Stimulated activated CD4-positive, alpha-beta T cell treated with anti-CD3 and anti-CD28 coated beads, Interleukin-15, amount 100 ng/mL, for 48 hours (primary cell): ENCODE results near the gene DENND4B.

Source experiments
- DNase-seq, 2 donors: peaks; one replicate each; pipeline ENCODE4 v3.0.0-alpha.2; 2020; ENCODE audit warnings: low read depth in 2 of 2

DENND4B gene

GRCh38 chr1:153970346-153970745 lies 23.8 kb upstream of the DENND4B start:
- DNase-seq, result no peak

DNA sequence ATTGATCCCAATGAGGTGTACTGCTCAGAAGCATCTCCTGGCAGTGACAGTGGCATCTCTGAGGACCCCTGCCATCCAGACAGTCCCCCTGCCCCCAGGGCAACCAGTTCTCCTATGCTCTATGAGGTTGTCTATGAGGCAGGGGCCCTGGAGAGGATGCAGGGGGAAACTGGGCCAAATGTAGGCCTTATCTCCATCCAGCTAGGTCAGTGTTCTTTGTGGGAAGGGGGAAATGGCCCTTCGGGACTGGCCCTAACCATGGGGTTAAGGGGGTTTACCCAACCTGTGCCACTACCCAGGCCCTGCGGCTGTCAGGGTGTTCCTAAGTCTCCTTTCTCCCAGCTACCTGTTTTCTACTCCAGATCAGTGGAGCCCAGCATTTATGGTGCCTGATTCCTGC lies 22.5 kb upstream of the DENND4B start:
- no peak for DNase-seq

- no peak for DNase-seq
Observed at GRCh38 chr1:153968408-153968807, 21.9 kb upstream of the DENND4B start.

DNA sequence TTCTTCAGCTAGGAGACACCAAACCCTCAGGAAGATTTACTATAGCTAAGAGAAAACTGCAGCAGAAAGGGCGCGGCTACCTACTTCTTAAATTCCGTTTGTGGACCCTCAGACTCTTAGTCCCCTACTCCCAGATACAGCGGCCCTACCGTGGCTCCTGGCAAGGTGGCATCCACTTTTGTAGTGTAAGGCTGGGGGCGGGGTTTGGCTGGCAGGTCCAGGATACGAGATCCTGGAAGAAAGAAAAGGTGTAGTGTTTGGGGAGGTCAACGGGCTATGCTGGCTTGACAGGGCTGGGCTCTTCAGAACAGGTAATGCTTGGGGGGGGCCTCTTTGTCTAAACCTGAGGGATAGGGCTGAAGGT lies 21.5 kb upstream of the DENND4B start:
- DNase-seq, result no peak

DNA sequence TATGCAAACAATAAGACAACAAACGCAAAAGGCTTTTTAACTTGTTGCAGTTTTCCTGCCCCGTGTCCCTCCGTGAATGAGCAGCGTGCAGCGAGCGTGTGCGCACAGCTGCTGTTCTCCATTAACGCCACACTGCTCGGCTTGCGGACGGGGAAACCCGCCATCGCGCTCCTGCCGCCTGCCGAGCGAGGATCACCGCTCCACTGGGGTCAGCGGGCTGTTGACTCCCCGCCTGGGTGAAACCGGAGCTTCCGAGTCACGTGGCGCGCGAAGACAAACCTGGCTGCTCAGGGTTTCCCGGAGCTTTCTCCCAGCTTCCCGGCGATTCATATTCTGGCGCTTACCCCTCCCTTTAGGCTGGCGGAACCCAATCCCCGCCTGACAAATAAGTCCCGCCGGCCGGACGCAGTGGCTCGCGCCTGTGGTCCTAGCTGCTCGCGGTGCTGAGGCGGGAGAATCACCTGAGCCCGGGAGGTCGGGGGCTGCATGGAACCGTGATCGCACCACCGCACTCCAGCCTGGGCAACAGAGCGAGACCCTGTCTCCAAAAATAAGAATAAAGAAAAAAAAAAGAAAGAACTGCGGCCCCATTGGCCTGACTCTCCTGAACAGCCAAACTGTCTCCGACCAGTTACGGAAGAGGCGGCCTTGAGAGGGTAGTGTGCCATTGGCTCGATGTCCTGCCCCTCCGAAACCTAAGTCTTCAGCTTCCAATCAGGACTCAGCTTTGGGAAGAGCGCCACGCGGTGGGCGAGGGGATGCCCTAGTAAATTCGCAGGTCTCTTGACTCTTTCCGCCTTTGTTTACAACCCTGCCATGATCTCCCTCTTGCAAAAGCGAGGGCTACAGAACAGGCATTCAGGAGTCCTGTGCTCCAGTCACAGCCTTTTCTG lies 20.8 kb upstream of the DENND4B start, which contains the start of gene CREB3L4:
CREB3L4 (plus strand) TSS at position 796 of the 893 bp plus-strand sequence. CDS start 624 bp downstream, outside the sequence.
- peak; percentile 74 to 76 for DNase-seq

DNA sequence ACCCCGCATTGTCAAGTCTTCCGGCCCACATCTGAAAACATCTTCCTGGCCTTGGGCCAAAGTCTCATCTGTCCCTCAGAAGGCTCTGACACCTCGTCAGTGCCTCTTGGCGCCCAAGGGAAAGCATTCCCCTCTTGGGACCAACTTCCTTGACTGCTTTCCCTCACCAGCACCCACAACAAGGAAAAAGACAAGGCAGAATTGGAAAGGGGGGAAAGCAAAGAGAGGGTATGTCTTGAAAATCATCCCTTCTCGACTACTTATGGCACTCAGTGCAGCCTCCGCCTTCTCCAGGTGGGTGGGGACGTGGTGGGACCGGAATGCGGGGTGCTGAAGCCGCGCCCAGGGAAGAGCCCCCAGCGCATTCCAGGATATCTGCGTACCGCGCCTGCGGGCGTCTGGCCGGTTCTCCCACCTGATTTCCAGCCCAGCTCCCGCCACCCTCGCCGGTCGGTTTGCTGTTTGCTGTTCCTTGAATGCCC lies 17.4 kb upstream of the DENND4B start:
- no peak for DNase-seq

DNA sequence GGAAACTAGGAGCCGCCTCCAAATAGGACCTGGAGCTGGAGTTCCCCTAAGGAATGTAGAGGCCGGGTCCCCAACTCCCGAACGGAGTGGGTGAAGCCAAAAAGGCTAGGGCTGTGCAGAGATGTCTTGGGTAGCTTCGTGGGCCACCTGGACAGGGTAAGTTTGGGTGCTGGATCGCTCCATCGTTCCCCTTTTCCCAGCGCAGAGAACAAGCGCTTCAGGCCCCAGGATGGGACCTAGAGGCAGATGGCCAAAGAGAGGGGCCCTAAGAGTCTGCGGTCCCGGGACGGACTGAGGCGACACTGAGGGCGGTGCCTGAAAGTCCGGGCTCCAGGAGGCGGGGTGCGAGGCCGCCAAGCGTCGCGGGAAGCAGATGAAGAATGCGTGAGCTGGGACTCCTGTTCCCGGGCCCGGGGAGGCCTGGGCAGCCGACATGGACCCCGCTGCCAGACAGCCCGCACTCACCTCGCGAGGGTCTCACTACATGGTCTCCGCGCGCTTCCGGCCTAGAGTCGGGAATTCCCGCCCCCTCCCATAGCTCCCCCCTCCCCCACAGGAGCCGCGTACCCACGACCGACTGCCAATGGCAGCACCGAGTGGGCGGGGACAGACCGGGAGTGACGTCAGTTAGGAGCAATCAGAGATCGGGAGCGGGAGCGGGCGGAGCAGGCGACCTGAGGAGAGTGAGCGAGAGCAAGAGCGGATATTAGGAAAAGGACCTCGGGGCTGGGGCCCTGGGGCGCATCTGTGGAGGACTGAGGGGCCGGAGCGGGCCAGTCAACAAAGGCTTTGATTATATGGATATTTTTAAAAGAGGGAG lies 16.7 kb upstream of the DENND4B start, which contains the start of gene SLC39A1:
SLC39A1 (minus strand) TSS at position 508 of the 820 bp plus-strand sequence. CDS start 822 bp downstream, outside the sequence.
- peak; percentile 88 to 96 for DNase-seq

GRCh38 chr1:153962088-153963029 lies 15.8 kb upstream of the DENND4B start:
- DNase-seq, result no peak

- DNase-seq, result no peak
Observed at GRCh38 chr1:153961421-153961820, 14.9 kb upstream of the DENND4B start.

DNA sequence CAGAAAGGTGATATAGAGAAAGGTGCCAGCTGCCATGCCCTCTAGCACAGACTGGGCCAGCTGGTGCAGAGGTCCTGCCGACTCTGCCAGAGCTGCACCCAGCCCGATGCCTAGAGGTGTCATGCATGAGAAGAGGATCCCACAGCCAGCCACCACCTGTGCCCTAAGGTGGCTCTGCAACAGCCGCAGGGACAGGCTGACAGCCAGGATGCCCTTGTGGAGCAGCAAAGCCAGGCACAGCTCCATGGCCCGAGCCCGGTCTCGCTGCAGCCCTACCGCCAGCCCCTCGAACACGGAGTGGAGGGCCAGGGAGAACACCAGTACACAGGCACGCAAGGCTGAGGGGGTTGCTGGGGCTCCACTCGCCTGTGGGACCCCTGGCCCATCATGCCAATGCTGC lies 13.7 kb upstream of the DENND4B start:
- DNase-seq, result no peak

DNA sequence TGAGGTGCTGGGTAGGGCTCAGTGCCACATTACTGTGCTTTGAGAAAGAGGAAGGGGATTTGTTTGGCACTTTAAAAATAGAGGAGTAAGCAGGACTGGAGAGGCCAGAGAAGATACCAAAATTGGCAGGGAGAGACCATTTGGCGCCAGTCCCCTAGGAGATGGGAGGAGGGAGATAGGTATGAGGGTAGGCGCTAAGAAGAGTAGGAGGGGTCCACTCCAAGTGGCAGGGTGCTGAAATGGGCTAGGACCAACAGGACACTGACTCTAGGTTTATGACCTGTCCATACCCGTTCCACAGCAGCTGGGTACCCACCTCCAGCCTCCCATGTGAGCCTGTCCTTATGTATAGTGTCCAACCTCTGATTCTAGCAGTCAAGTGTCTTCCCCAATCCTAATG lies 12.9 kb upstream of the DENND4B start:
- no peak for DNase-seq

GRCh38 chr1:153958961-153959260 lies 12.4 kb upstream of the DENND4B start:
- DNase-seq, result no peak

GRCh38 chr1:153958111-153958960 lies 11.8 kb upstream of the DENND4B start, which contains the start of gene CRTC2:
TSS of gene CRTC2 (minus strand) at chr1:153958612. CDS start at chr1:153958497, 115 bp downstream.
- peak; percentile 95 to 96 for DNase-seq

DNA sequence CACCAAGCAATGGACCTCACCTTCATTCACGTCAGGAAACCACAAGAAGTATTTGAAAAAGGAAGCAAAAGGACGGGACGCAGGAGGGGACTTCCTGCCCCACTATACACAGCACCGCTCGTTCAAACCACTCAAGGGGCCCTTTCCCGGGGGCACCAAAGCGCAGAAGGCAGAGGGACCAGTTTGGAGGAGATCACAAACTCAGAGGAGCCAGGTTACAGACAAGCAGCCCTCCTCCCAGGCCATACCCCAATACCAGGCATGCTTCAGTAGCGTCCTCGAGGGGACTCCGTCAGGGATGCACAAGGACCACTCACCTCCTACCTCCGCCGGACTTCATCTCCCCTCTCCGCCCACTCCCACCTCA lies 11.2 kb upstream of the DENND4B start:
- no peak for DNase-seq

- no peak for DNase-seq
Observed at GRCh38 chr1:153956997-153957715, 10.6 kb upstream of the DENND4B start.

DNA sequence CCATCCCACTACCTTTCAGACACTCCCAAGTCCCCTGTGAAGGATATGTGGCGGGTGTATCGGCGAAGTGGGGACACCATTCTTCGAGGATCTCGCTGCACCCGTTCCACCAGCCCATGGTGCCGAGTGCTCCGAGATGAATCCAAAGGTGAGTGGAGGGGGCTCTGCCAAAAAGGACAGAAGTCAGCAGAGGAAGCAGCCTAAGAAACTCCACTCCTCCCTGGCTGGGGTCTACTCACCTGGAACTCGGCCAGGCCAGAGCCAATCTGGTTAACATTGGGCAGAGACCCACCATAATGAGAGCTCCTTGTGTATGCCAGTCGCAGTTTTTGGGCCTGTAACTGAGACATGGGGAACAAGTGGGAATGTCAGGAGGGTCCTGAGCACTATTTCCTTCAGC lies 8.3 kb upstream of the DENND4B start:
- DNase-seq, result no peak

DNA sequence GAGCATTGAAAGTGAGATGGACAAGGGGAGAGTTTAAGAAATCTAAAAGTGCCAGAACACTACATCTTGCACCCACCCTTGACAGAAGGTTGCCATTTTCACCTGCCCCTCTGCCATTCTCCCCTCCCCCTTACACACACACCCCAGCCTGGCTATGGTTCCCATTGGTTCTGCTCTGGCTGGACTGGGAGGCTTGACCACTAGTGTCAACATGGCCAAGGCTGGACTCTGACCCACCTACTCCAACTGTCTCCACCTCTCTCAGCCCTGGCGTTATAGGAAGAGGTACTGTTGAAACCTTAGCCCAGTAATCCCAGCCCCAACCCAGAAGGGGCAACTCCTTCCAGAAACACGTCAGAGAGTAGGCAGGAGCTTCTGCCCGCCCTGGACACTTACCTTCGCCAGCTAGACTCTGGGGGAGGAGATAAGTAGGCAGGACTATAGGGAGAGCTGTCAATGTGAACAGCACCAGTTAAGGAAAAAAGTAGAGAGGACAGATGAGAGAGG lies 7.4 kb upstream of the DENND4B start:
- no peak for DNase-seq

GRCh38 chr1:153951801-153952200 lies 5.3 kb upstream of the DENND4B start:
- DNase-seq, result no peak

GRCh38 chr1:153951183-153951582 lies 4.7 kb upstream of the DENND4B start:
- no peak for DNase-seq
